HG03060 (cell line): Measurements from ENCODE around the gene C17orf107.

Experiments used
- ATAC-seq: cut with Tn5 transposase; IDR thresholded peaks from one replicate; pipeline ENCODE4 v1.9.1; 2021; ENCODE audit warnings: low read depth, moderate number of reproducible peaks; ENCODE audit not compliant: unreplicated experiment

C17orf107 gene

GRCh38 chr17:4870855-4871254 lies 28.5 kb upstream of the C17orf107 start:
- ATAC-seq, result no peak

GRCh38 chr17:4872786-4873185 lies 26.6 kb upstream of the C17orf107 start:
- ATAC-seq, result no peak

- ATAC-seq, result no peak
Measured at GRCh38 chr17:4877089-4877488, 22.2 kb upstream of the C17orf107 start.

- ATAC-seq, result no peak
Measured at GRCh38 chr17:4879601-4880000, 19.7 kb upstream of the C17orf107 start.

- ATAC-seq, result no peak
Measured at GRCh38 chr17:4880857-4881256, 18.5 kb upstream of the C17orf107 start.

GRCh38 chr17:4881761-4882555 lies 17.4 kb upstream of the C17orf107 start:
- no peak for ATAC-seq

GRCh38 chr17:4884489-4884888 lies 14.8 kb upstream of the C17orf107 start:
- no peak for ATAC-seq

- no peak for ATAC-seq
Measured at GRCh38 chr17:4886830-4887229, 12.5 kb upstream of the C17orf107 start.

GRCh38 chr17:4887581-4887980 lies 11.8 kb upstream of the C17orf107 start:
- no peak for ATAC-seq

GRCh38 chr17:4891411-4892410 lies 7.6 kb upstream of the C17orf107 start:
- no peak for ATAC-seq

- ATAC-seq, result no peak
Measured at GRCh38 chr17:4892499-4893221, 6.7 kb upstream of the C17orf107 start.

- no peak for ATAC-seq
Measured at GRCh38 chr17:4893272-4893671, 6.1 kb upstream of the C17orf107 start.

GRCh38 chr17:4893721-4894560 lies 5.4 kb upstream of the C17orf107 start:
- ATAC-seq, result no peak

GRCh38 chr17:4895121-4895520 lies 4.2 kb upstream of the C17orf107 start:
- no peak for ATAC-seq

- ATAC-seq, result no peak
Measured at GRCh38 chr17:4895657-4896331, 3.5 kb upstream of the C17orf107 start.

GRCh38 chr17:4896332-4897197 lies 2.8 kb upstream of the C17orf107 start:
- ATAC-seq, result no peak

GRCh38 chr17:4897198-4897687 lies 2.1 kb upstream of the C17orf107 start:
- no peak for ATAC-seq

- ATAC-seq, result no peak
Measured at GRCh38 chr17:4897785-4898184, 1.6 kb upstream of the C17orf107 start.
